Tibial artery (tissue), 4 donors: Measurements from ENCODE around the gene ZFPM1.
A peak's percentile ranks its signal among the peaks of the same experiment; 100 is the strongest.

Experiments used
- DNase-seq, 2 donors: peaks; one replicate each; pipeline ENCODE4 v3.0.0-alpha.2; 2019
- H3K27ac ChIP-seq, 2 donors: fragments of 200-600 bp; sonication (generic) in 1 of 2; 1 replicate in 1 of 2; 2 replicates in 1 of 2; pipeline ENCODE4 v1.5.1; 2018 to 2019; ENCODE audit warnings: mild to moderate bottlenecking in 1 of 2
- H3K27me3 ChIP-seq, 2 donors: fragments of 200-600 bp; sonication (generic) in 1 of 2; one replicate each; pipeline versions ENCODE4 v1.5.1 to v1.6.0; 2016 to 2019
- H3K36me3 ChIP-seq, 3 donors: fragments of 200-600 bp; sonication (generic) in 2 of 3; one replicate each; pipeline ENCODE4 v1.5.1; 2016 to 2019; ENCODE audit warnings: mild to moderate bottlenecking in 2 of 3
- H3K4me1 ChIP-seq, 4 donors: fragments of 200-600 bp; sonication (generic) in 2 of 4; 1 replicate in 3 of 4; 2 replicates in 1 of 4; pipeline ENCODE4 v1.5.1; 2016 to 2019
- H3K4me3 ChIP-seq, 2 donors: fragments of 200-600 bp; sonication (generic) in 1 of 2; 1 replicate in 1 of 2; 2 replicates in 1 of 2; pipeline ENCODE4 v1.5.1; 2018 to 2019; ENCODE audit warnings: mild to moderate bottlenecking in 2 of 2
- H3K9me3 ChIP-seq, 3 donors: fragments of 200-600 bp; sonication (generic) in 1 of 3; one replicate each; pipeline ENCODE4 v1.5.1; 2016 to 2019
- intact Hi-C: fragments of 100-400 bp; cut with DNase I; formaldehyde crosslinking; loops from one replicate; pipeline ENCODE4 v1.15.0; 2023; ENCODE audit warnings: low total_unique reads
- TF ChIP-seq, protein P1 (sequence below), 2 experiments: fragments of 200-600 bp in 1 of 2; fragments of 450-650 bp in 1 of 2; IDR thresholded peaks; one replicate each; pipeline ENCODE4 v1.5.1; 2017 to 2019; ENCODE audit warnings: antibody characterized with exemption in 2 of 2, mild to moderate bottlenecking in 1 of 2, moderate library complexity in 1 of 2

Gene ZFPM1

DNA sequence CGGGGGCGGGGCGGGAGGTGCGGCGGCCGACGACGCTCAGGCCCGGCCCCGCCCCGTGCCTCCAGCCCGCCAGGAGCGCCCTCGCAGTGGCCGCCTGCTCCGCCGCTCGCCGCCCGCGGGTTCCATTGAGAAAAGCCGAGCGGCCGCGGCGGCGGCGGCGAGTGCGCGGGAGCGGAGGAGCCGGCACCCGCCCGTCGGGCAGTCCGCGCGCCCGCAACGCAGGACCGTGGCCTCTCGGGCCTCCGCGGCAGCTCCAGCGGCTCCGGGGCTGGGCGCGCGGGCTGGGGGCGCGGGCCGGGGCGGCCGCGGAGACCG lies at the start of gene ZFPM1:
Gene ZFPM1 (plus strand): TSS at position 64 of the 315 bp plus-strand sequence. CDS start 359 bp downstream, outside the sequence.
- H3K4me3 ChIP-seq: peak within 1 kb of the TSS; percentile 48 to 64
- intact Hi-C loops: no loop called here
- peaks cover 0 to 26% of the 10 kb centered on the region in 2 donors for H3K27me3 ChIP-seq
- peaks cover 0 to 38% (median 30%) of the 10 kb centered on the region in 4 donors for H3K4me1 ChIP-seq
- no peak for DNase-seq
- H3K27ac ChIP-seq: peak within 1 kb of the TSS; percentile 33 to 44
- H3K36me3 ChIP-seq: no peaks in the 10 kb centered on the region
- TF ChIP-seq, protein P1, sequence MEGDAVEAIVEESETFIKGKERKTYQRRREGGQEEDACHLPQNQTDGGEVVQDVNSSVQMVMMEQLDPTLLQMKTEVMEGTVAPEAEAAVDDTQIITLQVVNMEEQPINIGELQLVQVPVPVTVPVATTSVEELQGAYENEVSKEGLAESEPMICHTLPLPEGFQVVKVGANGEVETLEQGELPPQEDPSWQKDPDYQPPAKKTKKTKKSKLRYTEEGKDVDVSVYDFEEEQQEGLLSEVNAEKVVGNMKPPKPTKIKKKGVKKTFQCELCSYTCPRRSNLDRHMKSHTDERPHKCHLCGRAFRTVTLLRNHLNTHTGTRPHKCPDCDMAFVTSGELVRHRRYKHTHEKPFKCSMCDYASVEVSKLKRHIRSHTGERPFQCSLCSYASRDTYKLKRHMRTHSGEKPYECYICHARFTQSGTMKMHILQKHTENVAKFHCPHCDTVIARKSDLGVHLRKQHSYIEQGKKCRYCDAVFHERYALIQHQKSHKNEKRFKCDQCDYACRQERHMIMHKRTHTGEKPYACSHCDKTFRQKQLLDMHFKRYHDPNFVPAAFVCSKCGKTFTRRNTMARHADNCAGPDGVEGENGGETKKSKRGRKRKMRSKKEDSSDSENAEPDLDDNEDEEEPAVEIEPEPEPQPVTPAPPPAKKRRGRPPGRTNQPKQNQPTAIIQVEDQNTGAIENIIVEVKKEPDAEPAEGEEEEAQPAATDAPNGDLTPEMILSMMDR (IDR thresholded peaks at IDR 0.05): no peak
- no peaks in the 10 kb centered on the region for H3K9me3 ChIP-seq

GRCh38 chr16:88403794-88404581 lies 49.1 kb upstream of the ZFPM1 start:
- Histone ChIP-seq H3K4me3 (no peak overlapping the region), H3K36me3 (no peaks in the 10 kb centered on the region), H3K4me1 (peaks cover 0 to 17% (median 13%) of the 10 kb centered on the region in 4 donors), H3K9me3 (no peaks in the 10 kb centered on the region), H3K27ac (no peak overlapping the region), H3K27me3 (no peaks in the 10 kb centered on the region)
- TF ChIP-seq, protein P1 (IDR thresholded peaks at IDR 0.05): no peak
- no peak for DNase-seq
- intact Hi-C loops: no loop called here

GRCh38 chr16:88404769-88405168 lies 48.3 kb upstream of the ZFPM1 start:
- Histone ChIP-seq H3K9me3 (no peaks in the 10 kb centered on the region), H3K4me3 (no peak overlapping the region), H3K27me3 (no peaks in the 10 kb centered on the region), H3K4me1 (peaks cover 0 to 17% (median 13%) of the 10 kb centered on the region in 4 donors), H3K36me3 (no peaks in the 10 kb centered on the region), H3K27ac (peak overlapping the region in 1 of 2 donors; percentile 17)
- TF ChIP-seq, protein P1 (IDR thresholded peaks at IDR 0.05): no peak
- no peak for DNase-seq
- intact Hi-C loops: no loop called here

- Histone ChIP-seq H3K4me3 (peak overlapping the region; percentile 27 to 32), H3K27ac (peak overlapping the region; percentile 7 to 17), H3K27me3 (no peaks in the 10 kb centered on the region), H3K9me3 (no peaks in the 10 kb centered on the region), H3K4me1 (peaks cover 0 to 17% (median 13%) of the 10 kb centered on the region in 4 donors), H3K36me3 (no peaks in the 10 kb centered on the region)
- intact Hi-C loops: no loop called here
- TF ChIP-seq, protein P1 (IDR thresholded peaks at IDR 0.05): no peak
- peak; percentile 46 to 77 for DNase-seq
Observed at GRCh38 chr16:88405216-88406060, 47.6 kb upstream of the ZFPM1 start.

- no peaks in the 10 kb centered on the region for H3K27me3 ChIP-seq
- peak overlapping the region; percentile 7 to 17 for H3K27ac ChIP-seq
- H3K4me1 ChIP-seq: peaks cover 0 to 17% (median 13%) of the 10 kb centered on the region in 4 donors
- peak overlapping the region; percentile 27 to 32 for H3K4me3 ChIP-seq
- intact Hi-C loops: no loop called here
- no peak for DNase-seq
- no peaks in the 10 kb centered on the region for H3K36me3 ChIP-seq
- TF ChIP-seq, protein P1 (IDR thresholded peaks at IDR 0.05): no peak
- H3K9me3 ChIP-seq: no peaks in the 10 kb centered on the region
Observed at GRCh38 chr16:88406096-88407041, 46.7 kb upstream of the ZFPM1 start.
